GM21381 (cell line): Measurements from ENCODE around the gene CREB5.
"Not testable (repeated sequence)": the region's sequence is repeated elsewhere in the genome, so short reads cannot be mapped to it uniquely, and the experiment has no call there.

Source experiments
- ATAC-seq: cut with Tn5 transposase; IDR thresholded peaks from one replicate; pipeline ENCODE4 v1.9.1; 2021; ENCODE audit warnings: mild to moderate bottlenecking, moderate library complexity; ENCODE audit not compliant: unreplicated experiment

CREB5 gene

GRCh38 chr7:28411876-28412662, at the start of gene CREB5:
CREB5 (plus strand) TSS chr7:28412518; CDS start chr7:28412915, 397 bp downstream.
- ATAC-seq: no peak

- ATAC-seq: no peak
These were observed 49.5 kb upstream of the CREB5 start for GRCh38 chr7:28362812-28363211.

- ATAC-seq: no peak
These were observed 48.2 kb upstream of the CREB5 start for GRCh38 chr7:28364082-28364481.

- ATAC-seq: no peak
These were observed 42.8 kb upstream of the CREB5 start for GRCh38 chr7:28369523-28369922.

GRCh38 chr7:28371846-28372245, 40.5 kb upstream of the CREB5 start:
- ATAC-seq: no peak

- ATAC-seq: no peak
These were observed 38.3 kb upstream of the CREB5 start for GRCh38 chr7:28373990-28374389.

- no peak for ATAC-seq
These were observed 36.6 kb upstream of the CREB5 start for GRCh38 chr7:28375729-28376128.

- no peak for ATAC-seq
These were observed 35.7 kb upstream of the CREB5 start for GRCh38 chr7:28376634-28377033.

GRCh38 chr7:28378574-28379149, 33.7 kb upstream of the CREB5 start:
- no peak for ATAC-seq

GRCh38 chr7:28381466-28381865, 30.9 kb upstream of the CREB5 start:
- no peak for ATAC-seq

GRCh38 chr7:28382144-28382543, 30.2 kb upstream of the CREB5 start:
- no peak for ATAC-seq

GRCh38 chr7:28383975-28384374, 28.3 kb upstream of the CREB5 start:
- no peak for ATAC-seq

GRCh38 chr7:28389504-28390395, 22.6 kb upstream of the CREB5 start:
- no peak for ATAC-seq

- ATAC-seq: no peak
These were observed 21.9 kb upstream of the CREB5 start for GRCh38 chr7:28390426-28390825.

GRCh38 chr7:28392289-28392688, 20.0 kb upstream of the CREB5 start:
- no peak for ATAC-seq

GRCh38 chr7:28395404-28395803, 16.9 kb upstream of the CREB5 start:
- ATAC-seq: no peak

GRCh38 chr7:28395831-28396230, 16.5 kb upstream of the CREB5 start:
- no peak for ATAC-seq

- no peak for ATAC-seq
These were observed 15.2 kb upstream of the CREB5 start for GRCh38 chr7:28397141-28397540.

GRCh38 chr7:28400838-28401360, 11.4 kb upstream of the CREB5 start:
- no peak for ATAC-seq

GRCh38 chr7:28401567-28401966, 10.8 kb upstream of the CREB5 start:
- ATAC-seq: not testable (repeated sequence)

GRCh38 chr7:28405662-28406061, 6.7 kb upstream of the CREB5 start:
- no peak for ATAC-seq
